ENCODE measurements around the gene DHX36. TPM values are rescaled to one million over a fixed set of nuclear protein-coding genes. Genes with fewer than 3 reads are reported as not detected.

DHX36 gene
- total RNA-seq, 1 experiment from 2014 or later, result 54.6 TPM

- Histone ChIP-seq H3K27ac (no peak overlapping the region), H3K36me3 (0 out of 2 replicates have a peak, but pooled peaks cover 3% of the 10 kb centered on the region), H3K9me3 (replicated peaks) (no peaks in the 10 kb centered on the region), H3K4me3 (no peak overlapping the region), H3K27me3 (no peaks in the 10 kb centered on the region), H3K4me1 (no peaks in the 10 kb centered on the region)
- DNase-seq, result no peak
Measured at GRCh38 chr3:154223519-154223918, 100.8 kb downstream of the DHX36 start.

Other genes with a start within 250 kb of the DHX36 start
- 14.3 and 19.4 TPM in 2 replicates for gene ARHGEF26, start 203.1 kb downstream of the DHX36 start, total RNA-seq (2014; rRNA removed; shearing (Covaris generic))
- not detected in 2 replicates for gene GPR149, start 105.7 kb upstream of the DHX36 start, total RNA-seq (2014; rRNA removed; shearing (Covaris generic))